ENCODE data around the gene SETD2. TPM values are rescaled to one million over a fixed set of nuclear protein-coding genes. Genes with fewer than 3 reads are reported as not detected.
A peak's percentile ranks its signal among the peaks of the same experiment; 100 is the strongest.

Gene SETD2
- total RNA-seq, 1 experiment from 2014 or later: 24.1 TPM

GRCh38 chr3:46974421-46975171 is 189.3 kb downstream of the SETD2 start:
- ATAC-seq (no peak), DNase-seq (no peak)
- intact Hi-C loops (cut with micrococcal nuclease): no loop called here
- ChIA-PET CTCF (interaction anchor here (0.6 kb wide), 1 partner anchor 9 kb away, joined by 3 read pairs; no protein-coding TSS in a partner anchor), POLR2A (ENCODE audit: unreplicated experiment) (interaction anchor here (0.5 kb wide), 1 partner anchor 27 kb away, joined by 4 read pairs; no protein-coding TSS in a partner anchor)
- Histone ChIP-seq H3K9me3 (ENCODE audit: low read length) (no peaks in the 10 kb centered on the region), H3K36me3 (ENCODE audit: low read depth, low read length) (peaks cover 7% of the 10 kb centered on the region; the same call in 1 of the 2 replicates), H3K4me3 (ENCODE audit: low read length) (peak overlapping the region; percentile 87), H3K79me2 (ENCODE audit: low read length) (peaks cover 74% of the 10 kb centered on the region), H2AFZ (ENCODE audit: low read length) (no peak overlapping the region), H3K9ac (ENCODE audit: low read length) (peak overlapping the region; percentile 98; the same call in 1 of the 2 replicates), H3K27me3 (ENCODE audit: low read length) (no peaks in the 10 kb centered on the region), H4K20me1 (ENCODE audit: low read length) (peaks cover 51% of the 10 kb centered on the region), H3K4me1 (ENCODE audit: insufficient read depth, low read length) (peaks cover 18% of the 10 kb centered on the region), H3F3A (ENCODE audit: low read length, unreplicated experiment) (no peaks in the 10 kb centered on the region), H3K27ac (ENCODE audit: low read length) (no peak overlapping the region), H3K9me2 (replicated peaks; ENCODE audit: low read length) (no peaks in the 10 kb centered on the region), H3K4me2 (ENCODE audit: low read length) (peak overlapping the region; percentile 78)
- BruUV-seq (replicated peaks): no TSS peak
- no peak for TF ChIP-seq EZH2phosphoT487 (IDR thresholded peaks at IDR 0.05; ENCODE audit: borderline replicate concordance, low read length)
- TF ChIP-seq EZH2 (IDR thresholded peaks at IDR 0.05; ENCODE audit: low read length, unreplicated experiment): no peak
- no peak for TF ChIP-seq CTCF (conservative IDR thresholded peaks at IDR 0.05; ENCODE audit: low read depth, low read length)

GRCh38 chr3:46972396-46972795 is 191.5 kb downstream of the SETD2 start:
- H3K4me1 ChIP-seq (ENCODE audit: insufficient read depth, low read length): peaks cover 9% of the 10 kb centered on the region; the same call in 1 of the 2 replicates
- no peaks in the 10 kb centered on the region for H3F3A ChIP-seq (ENCODE audit: low read length, unreplicated experiment)
- H3K4me3 ChIP-seq (ENCODE audit: low read length): no peak overlapping the region
- peaks cover 91% of the 10 kb centered on the region for H3K79me2 ChIP-seq (ENCODE audit: low read length)
- CTCF ChIA-PET: no interaction called here
- no peak overlapping the region for H3K9ac ChIP-seq (ENCODE audit: low read length)
- DNase-seq: no peak
- BruUV-seq (replicated peaks): no TSS peak
- POLR2A ChIA-PET (ENCODE audit: unreplicated experiment): no interaction called here
- peaks cover 8% of the 10 kb centered on the region; the same call in 1 of the 2 replicates for H3K36me3 ChIP-seq (ENCODE audit: low read depth, low read length)
- no peaks in the 10 kb centered on the region for H3K9me2 ChIP-seq (replicated peaks; ENCODE audit: low read length)
- H3K4me2 ChIP-seq (ENCODE audit: low read length): no peak overlapping the region
- H3K27ac ChIP-seq (ENCODE audit: low read length): no peak overlapping the region
- no peaks in the 10 kb centered on the region for H3K27me3 ChIP-seq (ENCODE audit: low read length)
- peaks cover 73% of the 10 kb centered on the region for H4K20me1 ChIP-seq (ENCODE audit: low read length)
- H2AFZ ChIP-seq (ENCODE audit: low read length): no peak overlapping the region
- TF ChIP-seq CTCF (conservative IDR thresholded peaks at IDR 0.05; ENCODE audit: low read depth, low read length): no peak
- no peak for TF ChIP-seq EZH2 (IDR thresholded peaks at IDR 0.05; ENCODE audit: low read length, unreplicated experiment)
- no peak for TF ChIP-seq EZH2phosphoT487 (IDR thresholded peaks at IDR 0.05; ENCODE audit: borderline replicate concordance, low read length)
- intact Hi-C loops (cut with micrococcal nuclease): no loop called here
- H3K9me3 ChIP-seq (ENCODE audit: low read length): no peaks in the 10 kb centered on the region
- ATAC-seq: no peak

- ATAC-seq (no peak), DNase-seq (no peak)
- Histone ChIP-seq H3K9me2 (replicated peaks; ENCODE audit: low read length) (no peaks in the 10 kb centered on the region), H3K4me1 (ENCODE audit: insufficient read depth, low read length) (peaks cover 7% of the 10 kb centered on the region; the same call in 1 of the 2 replicates), H3K79me2 (ENCODE audit: low read length) (peaks cover 98% of the 10 kb centered on the region), H3K4me2 (ENCODE audit: low read length) (no peak overlapping the region), H3K9ac (ENCODE audit: low read length) (no peak overlapping the region), H4K20me1 (ENCODE audit: low read length) (peaks cover 80% of the 10 kb centered on the region), H3K27me3 (ENCODE audit: low read length) (no peaks in the 10 kb centered on the region), H3K36me3 (ENCODE audit: low read depth, low read length) (peaks cover 8% of the 10 kb centered on the region; the same call in 1 of the 2 replicates), H3F3A (ENCODE audit: low read length, unreplicated experiment) (no peaks in the 10 kb centered on the region), H3K27ac (ENCODE audit: low read length) (no peak overlapping the region), H3K4me3 (ENCODE audit: low read length) (no peak overlapping the region), H3K9me3 (ENCODE audit: low read length) (no peaks in the 10 kb centered on the region), H2AFZ (ENCODE audit: low read length) (no peak overlapping the region)
- intact Hi-C loops (cut with micrococcal nuclease): no loop called here
- ChIA-PET CTCF (no interaction called here), POLR2A (ENCODE audit: unreplicated experiment) (no interaction called here)
- TF ChIP-seq EZH2phosphoT487 (IDR thresholded peaks at IDR 0.05; ENCODE audit: borderline replicate concordance, low read length): no peak
- TF ChIP-seq EZH2 (IDR thresholded peaks at IDR 0.05; ENCODE audit: low read length, unreplicated experiment): no peak
- no peak for TF ChIP-seq CTCF (conservative IDR thresholded peaks at IDR 0.05; ENCODE audit: low read depth, low read length)
- no TSS peak for BruUV-seq (replicated peaks)
Observed at GRCh38 chr3:46971742-46972141, 192.2 kb downstream of the SETD2 start.
